SK-N-SH (cell line): ENCODE results near the gene MAP3K9. TPM values are rescaled to one million over a fixed set of nuclear protein-coding genes. Genes with fewer than 3 reads are reported as not detected.

Source experiments
- CTCF ChIA-PET: fragments of 300-600, 350-600 bp; formaldehyde crosslinking; extraction: SDS; loops from one replicate; lab custom pipeline; 2021; lab: Yijun Ruan, JAX
- POLR2A ChIA-PET: fragments of 350-600 bp; sonication (Branson Sonifier 250); formaldehyde crosslinking; extraction: SDS; loops from one replicate; lab custom pipeline; 2020; ENCODE audit warnings: antibody characterized with exemption, inconsistent platforms; lab: Yijun Ruan, JAX
- DNase-seq: peaks from one replicate; pipeline ENCODE4 v3.0.0; 2012
- H2AFZ ChIP-seq: fragments of 200-600 bp; sonication (generic); 2 replicates; pipeline ENCODE4 v1.8.1; 2016; ENCODE audit warnings: antibody characterized with exemption, mild to moderate bottlenecking, low read depth
- H3F3A ChIP-seq: fragments of 200-600 bp; sonication (generic); replicated peaks from 2 replicates; pipeline ENCODE3; 2016; ENCODE audit warnings: antibody characterized with exemption, mild to moderate bottlenecking; ENCODE audit not compliant: insufficient read depth
- H3K27ac ChIP-seq, 2 experiments: fragments of 200-500 bp in 1 of 2; fragments of 200-600 bp in 1 of 2; sonication (Bioruptor generic) in 1 of 2; sonication (generic), shearing (Covaris generic) in 1 of 2; 2 replicates each; pipeline versions ENCODE4 v1.5.1 to v1.6.1; 2014 to 2016; ENCODE audit warnings: low read depth in 2 of 2, inconsistent platforms in 1 of 2, low read length in 1 of 2, mild to moderate bottlenecking in 1 of 2, mixed read lengths in 1 of 2
- H3K27me3 ChIP-seq: fragments of 200-600 bp; sonication (generic), shearing (Covaris generic); 2 replicates; pipeline ENCODE4 v1.6.1; 2016; ENCODE audit warnings: mixed run types; ENCODE audit not compliant: insufficient read depth
- H3K36me3 ChIP-seq, 2 experiments: fragments of 200-500 bp in 1 of 2; fragments of 200-600 bp in 1 of 2; sonication (Bioruptor generic) in 1 of 2; sonication (generic) in 1 of 2; replicated peaks in 1 of 2; 2 replicates each; pipeline versions ENCODE3 to v1.5.1; 2014 to 2016; ENCODE audit warnings: low read length in 1 of 2, mild to moderate bottlenecking in 1 of 2; ENCODE audit not compliant: insufficient read depth in 2 of 2, control insufficient read depth in 1 of 2
- H3K4me1 ChIP-seq, 2 experiments: fragments of 200-500 bp in 1 of 2; fragments of 200-600 bp in 1 of 2; sonication (Bioruptor generic) in 1 of 2; sonication (generic), shearing (Covaris generic) in 1 of 2; 2 replicates each; pipeline versions ENCODE4 v1.5.1 to v1.6.1; 2014 to 2016; ENCODE audit warnings: low read depth in 1 of 2, low read length in 1 of 2, mixed run types in 1 of 2; ENCODE audit not compliant: insufficient read depth in 2 of 2, control insufficient read depth in 1 of 2
- H3K4me2 ChIP-seq: fragments of 200-600 bp; sonication (generic), shearing (Covaris generic); 2 replicates; pipeline ENCODE4 v1.6.1; 2017; ENCODE audit warnings: mixed run types
- H3K4me3 ChIP-seq, 2 experiments: fragments of 200-500 bp in 1 of 2; fragments of 200-600 bp in 1 of 2; sonication (Bioruptor generic) in 1 of 2; sonication (generic), shearing (Covaris generic) in 1 of 2; 2 replicates each; pipeline versions ENCODE4 v1.5.1 to v1.8.1; 2014 to 2016; ENCODE audit warnings: low read depth in 2 of 2, inconsistent platforms in 1 of 2, low read length in 1 of 2, mild to moderate bottlenecking in 1 of 2, mixed read lengths in 1 of 2, moderate library complexity in 1 of 2
- H3K79me2 ChIP-seq: fragments of 200-600 bp; sonication (generic); 2 replicates; pipeline ENCODE4 v1.8.1; 2017; ENCODE audit warnings: mild to moderate bottlenecking; ENCODE audit not compliant: insufficient read depth
- H3K9ac ChIP-seq: fragments of 200-600 bp; sonication (generic); 2 replicates; pipeline ENCODE4 v1.6.1; 2017; ENCODE audit warnings: mixed run types
- H3K9me2 ChIP-seq: fragments of 200-600 bp; sonication (generic); 2 replicates; pipeline ENCODE4 v1.6.1; 2017; ENCODE audit warnings: mixed run types
- H3K9me3 ChIP-seq: fragments of 200-600 bp; sonication (generic); 2 replicates; pipeline ENCODE4 v1.6.1; 2017; ENCODE audit warnings: mixed run types, mild to moderate bottlenecking, moderate library complexity
- H4K20me1 ChIP-seq: fragments of 200-600 bp; sonication (generic); 2 replicates; pipeline ENCODE4 v1.6.1; 2017; ENCODE audit warnings: mild to moderate bottlenecking, mixed run types; ENCODE audit not compliant: insufficient read depth
- CHD2 ChIP-seq: fragments of 150-350 bp; IDR thresholded peaks from 2 replicates; pipeline ENCODE4 v1.6.1; 2018; ENCODE audit warnings: low read length; ENCODE audit not compliant: partially characterized antibody
- ELF1 ChIP-seq: IDR thresholded peaks from 2 replicates; pipeline ENCODE4 v1.4.0; 2012
- EZH2phosphoT487 ChIP-seq: fragments of 200-600 bp; sonication (generic); IDR thresholded peaks from 2 replicates; pipeline ENCODE4 v1.6.1; 2017; ENCODE audit warnings: low read depth, mixed run types, mild to moderate bottlenecking, antibody characterized with exemption, moderate library complexity, borderline replicate concordance
- FOXJ3 ChIP-seq: sonication (generic); formaldehyde crosslinking; IDR thresholded peaks from 2 replicates; pipeline ENCODE4 v1.5.1; 2020; ENCODE audit warnings: mild to moderate bottlenecking, missing genetic modification reagents
- PBX3 ChIP-seq: IDR thresholded peaks from 2 replicates; pipeline ENCODE4; 2012
- RFX5 ChIP-seq: IDR thresholded peaks from 2 replicates; pipeline ENCODE4 v1.6.1; 2012; ENCODE audit warnings: mild to moderate bottlenecking, improper control_type of control experiment, low read length
- TCF12 ChIP-seq: IDR thresholded peaks from 2 replicates; pipeline ENCODE4 v1.4.0; 2012
- TEAD4 ChIP-seq: IDR thresholded peaks from 2 replicates; pipeline ENCODE4 v1.4.0; 2012; ENCODE audit warnings: mild to moderate bottlenecking, borderline replicate concordance; ENCODE audit not compliant: insufficient read depth
- YY1 ChIP-seq: IDR thresholded peaks from 2 replicates; pipeline ENCODE4 v1.4.0; 2012; ENCODE audit warnings: low read depth, mild to moderate bottlenecking
- ZBTB33 ChIP-seq: IDR thresholded peaks from 2 replicates; pipeline ENCODE4 v1.4.0; 2012; ENCODE audit warnings: low read depth, borderline replicate concordance
- WGBS: methylation state at CpG from one replicate; pipeline ENCODE4 v1.1.6; 2017; ENCODE audit warnings: low lambda C conversion rate; 5-methylcytosine and 5-hydroxymethylcytosine counted together
- polyA plus RNA-seq, 3 experiments: library from polyadenylated mRNA; depleted of rRNA; stranded (reverse); fragments of >200 nt; gene quantifications; 2 replicates each; pipeline ENCODE4 v1.2.3, GENCODE V29; 2012

The MAP3K9 gene
- polyA plus RNA-seq, 1 of the 3 experiments (the other 2 are of a cell fraction), result 2.0 TPM

- no peak overlapping the region for H2AFZ ChIP-seq
- WGBS, result 91% methylated on average over 3 of the region's 3 CpGs
- no peak for DNase-seq
- ChIA-PET POLR2A (no interaction called here), CTCF (interaction anchor here (0.9 to 1.2 kb wide), 2 partner anchors 31 to 90 kb away, joined by 3 to 4 read pairs; no protein-coding TSS in a partner anchor)
- no peaks in the 10 kb centered on the region for H4K20me1 ChIP-seq
- no peaks in the 10 kb centered on the region for H3K27me3 ChIP-seq
- no peak overlapping the region for H3K9ac ChIP-seq
- no peak for TF ChIP-seq TCF12
- TF ChIP-seq EZH2phosphoT487, result no peak
- TF ChIP-seq RFX5, result no peak
- no peak for TF ChIP-seq ZBTB33
- TF ChIP-seq CHD2, result no peak
- no peak for TF ChIP-seq FOXJ3 (CRISPR knock-in tag)
- no peak for TF ChIP-seq TEAD4
- H3K27ac ChIP-seq, result no peak overlapping the region
- no peak overlapping the region for H3K4me2 ChIP-seq
- no peaks in the 10 kb centered on the region for H3K9me3 ChIP-seq
- no peaks in the 10 kb centered on the region for H3K9me2 ChIP-seq
- H3K36me3 ChIP-seq, result peaks cover 0 to 7% of the 10 kb centered on the region in 2 experiments
- no peak overlapping the region for H3K4me3 ChIP-seq
- H3K4me1 ChIP-seq, result peaks cover 0 to 6% of the 10 kb centered on the region in 2 experiments; a peak in 1 of 4 replicates
- H3F3A ChIP-seq, result peaks cover 3% of the 10 kb centered on the region
- H3K79me2 ChIP-seq, result peaks cover 12% of the 10 kb centered on the region; the same call in 1 of the 2 replicates
Measured at GRCh38 chr14:70803321-70804310, 5.7 kb downstream of the MAP3K9 start.

- H3K9me3 ChIP-seq, result no peaks in the 10 kb centered on the region
- no peak overlapping the region for H3K4me3 ChIP-seq
- H3K4me2 ChIP-seq, result no peak overlapping the region
- H3K9me2 ChIP-seq, result no peaks in the 10 kb centered on the region
- DNase-seq, result no peak
- H3K27me3 ChIP-seq, result no peaks in the 10 kb centered on the region
- TF ChIP-seq YY1, result no peak
- no peak for TF ChIP-seq PBX3
- no peak for TF ChIP-seq ELF1
- H3K79me2 ChIP-seq, result peaks cover 11% of the 10 kb centered on the region; the same call in 1 of the 2 replicates
- no peak overlapping the region for H3K9ac ChIP-seq
- 73% methylated on average over 1 of the region's 1 CpG for WGBS
- H3K36me3 ChIP-seq, result peaks cover 0 to 7% of the 10 kb centered on the region in 2 experiments
- no peak overlapping the region for H3K27ac ChIP-seq
- CTCF ChIA-PET, result no interaction called here
- no peaks in the 10 kb centered on the region; a peak in 1 of 4 replicates for H3K4me1 ChIP-seq
- POLR2A ChIA-PET, result no interaction called here
- H3F3A ChIP-seq, result no peaks in the 10 kb centered on the region
- no peaks in the 10 kb centered on the region for H4K20me1 ChIP-seq
- no peak overlapping the region for H2AFZ ChIP-seq
Measured at GRCh38 chr14:70802379-70802778, 6.9 kb downstream of the MAP3K9 start.
